ENCODE results near the gene ST3GAL5.

ST3GAL5 gene

GRCh38 chr2:85802354-85803103 is 86.3 kb downstream of the ST3GAL5 start:
- DNase-seq = no peak

DNA sequence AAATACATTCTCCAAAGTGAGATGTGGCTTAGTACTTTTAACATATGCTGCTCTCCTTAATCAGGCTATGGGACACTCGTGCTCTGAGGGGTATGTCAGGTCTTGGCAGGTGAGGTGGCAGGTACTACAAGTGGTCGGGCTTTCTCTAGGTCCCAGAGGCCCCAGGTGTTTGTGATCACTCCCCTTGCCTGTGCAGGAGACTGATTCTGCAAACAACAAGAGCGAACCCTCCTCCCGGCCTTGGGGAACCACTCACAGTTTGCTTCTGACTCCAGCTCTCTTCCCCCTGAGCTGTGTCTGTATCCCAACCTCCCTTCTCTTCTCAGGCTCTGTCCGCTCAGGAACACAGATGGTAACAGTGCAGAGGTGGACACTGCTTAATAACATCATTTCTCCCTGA is 86.9 kb downstream of the ST3GAL5 start:
- DNase-seq = no peak

- no peak for DNase-seq
Observed at GRCh38 chr2:85800586-85800985, 88.2 kb downstream of the ST3GAL5 start.

- no peak for DNase-seq
Observed at GRCh38 chr2:85799215-85799956, 89.4 kb downstream of the ST3GAL5 start.

- DNase-seq = no peak
Observed at GRCh38 chr2:85797921-85798320, 90.9 kb downstream of the ST3GAL5 start.

- no peak for DNase-seq
Observed at GRCh38 chr2:85797263-85797660, 91.5 kb downstream of the ST3GAL5 start.

- DNase-seq = peak; percentile 46
Observed at GRCh38 chr2:85796341-85797262, 92.2 kb downstream of the ST3GAL5 start.

DNA sequence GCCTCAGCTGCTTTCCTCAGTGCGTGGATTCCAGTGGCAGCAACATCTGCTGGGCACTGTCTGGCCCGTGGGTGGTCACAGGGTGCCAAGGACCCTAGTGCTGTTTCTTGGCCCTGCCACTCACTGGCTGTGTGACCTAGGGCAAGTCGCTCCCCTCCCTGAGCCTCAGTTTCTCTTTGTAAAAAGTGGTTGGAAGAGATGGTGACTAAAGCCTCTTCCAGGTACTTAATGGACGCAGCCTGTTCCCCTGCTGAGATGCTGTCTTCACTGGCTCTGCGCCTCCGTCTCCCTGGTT is 92.8 kb downstream of the ST3GAL5 start:
- no peak for DNase-seq

- no peak for DNase-seq
Observed at GRCh38 chr2:85795331-85796045, 93.3 kb downstream of the ST3GAL5 start.

DNA sequence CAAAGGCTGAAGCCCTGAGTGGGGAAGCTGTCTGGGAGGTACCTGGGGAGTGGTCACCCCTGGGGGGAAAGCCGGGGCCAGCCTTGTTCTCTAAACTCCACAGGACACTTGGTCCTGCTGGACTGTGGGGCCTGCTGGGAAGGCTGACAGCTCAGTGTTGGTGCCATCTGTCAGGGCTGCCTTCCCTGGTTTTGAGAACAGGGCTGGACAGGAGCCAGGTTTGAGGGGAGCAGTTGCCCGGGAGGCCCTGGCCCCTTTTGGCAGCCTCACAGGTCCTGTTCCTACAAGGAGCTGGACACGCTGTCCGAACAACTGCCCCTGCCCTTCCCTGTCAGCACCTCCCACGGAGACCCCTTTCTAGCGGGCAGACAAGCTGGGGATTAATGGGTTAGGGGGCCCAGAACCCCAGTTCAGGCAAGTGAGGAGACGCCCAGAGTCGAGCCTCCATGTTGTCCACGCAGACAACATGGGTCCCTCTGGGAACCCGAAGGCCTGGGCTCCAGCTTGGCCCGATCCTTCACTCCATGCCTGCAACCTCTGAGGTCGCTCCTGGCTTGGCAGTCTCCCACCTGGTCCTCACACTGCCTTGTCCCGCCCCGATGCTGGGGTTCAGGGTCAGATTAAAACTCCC is 94.2 kb downstream of the ST3GAL5 start:
- DNase-seq = no peak

DNA sequence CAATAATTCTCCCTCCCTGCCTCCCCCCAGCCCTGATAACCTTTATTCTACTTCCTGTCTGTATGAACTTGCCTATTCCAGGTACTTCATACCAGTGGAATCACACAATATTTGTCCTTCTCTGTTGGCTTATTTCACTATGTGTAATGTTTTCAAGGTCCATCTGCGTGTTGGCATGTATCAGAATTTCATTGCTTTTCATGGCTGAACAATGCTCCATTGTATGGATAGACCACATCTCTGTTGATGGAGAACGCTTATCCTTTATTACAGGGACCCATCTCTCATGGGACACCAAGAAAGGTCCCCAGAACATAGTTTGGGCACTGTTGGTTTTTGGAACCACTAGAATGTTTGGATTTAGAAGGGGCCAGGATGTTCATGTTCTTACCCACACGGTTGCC is 94.8 kb downstream of the ST3GAL5 start:
- DNase-seq = no peak

GRCh38 chr2:85793584-85793983 is 95.2 kb downstream of the ST3GAL5 start:
- no peak for DNase-seq

GRCh38 chr2:85792783-85793441 is 95.9 kb downstream of the ST3GAL5 start:
- no peak for DNase-seq

GRCh38 chr2:85791704-85792565 is 96.9 kb downstream of the ST3GAL5 start:
- no peak for DNase-seq

DNA sequence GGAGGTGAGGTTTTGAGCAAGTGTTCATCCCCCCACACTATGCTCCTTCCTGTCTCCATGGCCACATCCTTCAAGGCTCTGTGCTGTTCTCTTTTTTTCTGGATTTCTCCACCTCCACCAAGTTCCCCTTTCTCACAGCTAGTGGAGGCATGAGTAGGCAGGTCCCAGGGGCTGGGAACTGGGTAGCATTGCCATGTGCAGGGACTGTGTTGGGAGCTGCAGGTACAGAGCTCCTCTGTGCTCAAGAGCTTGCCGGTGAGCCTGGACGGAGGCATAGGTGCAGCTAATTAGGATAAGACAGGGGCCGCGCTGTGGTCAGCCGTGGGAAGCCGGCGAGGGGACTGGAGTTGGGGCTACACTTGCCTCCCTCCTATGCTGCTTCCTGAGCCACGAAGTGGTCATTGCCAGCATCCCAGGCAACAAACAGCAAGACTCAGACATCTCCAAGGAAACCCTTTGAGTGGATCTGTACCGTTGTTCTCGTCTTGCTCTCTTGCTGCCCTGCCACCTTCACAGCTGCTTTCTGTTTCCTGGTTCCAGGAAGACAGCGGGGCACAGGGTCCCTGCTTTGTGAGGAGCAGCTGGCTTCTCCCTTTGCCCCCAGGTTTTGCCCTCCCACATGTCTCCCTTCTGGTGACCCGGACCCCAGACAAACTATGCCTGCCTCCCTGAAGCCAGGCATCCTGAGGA is 98.1 kb downstream of the ST3GAL5 start:
- DNase-seq = no peak

GRCh38 chr2:85790032-85790431 is 98.8 kb downstream of the ST3GAL5 start:
- no peak for DNase-seq

- no peak for DNase-seq
Observed at GRCh38 chr2:85789271-85789670, 99.5 kb downstream of the ST3GAL5 start.

DNA sequence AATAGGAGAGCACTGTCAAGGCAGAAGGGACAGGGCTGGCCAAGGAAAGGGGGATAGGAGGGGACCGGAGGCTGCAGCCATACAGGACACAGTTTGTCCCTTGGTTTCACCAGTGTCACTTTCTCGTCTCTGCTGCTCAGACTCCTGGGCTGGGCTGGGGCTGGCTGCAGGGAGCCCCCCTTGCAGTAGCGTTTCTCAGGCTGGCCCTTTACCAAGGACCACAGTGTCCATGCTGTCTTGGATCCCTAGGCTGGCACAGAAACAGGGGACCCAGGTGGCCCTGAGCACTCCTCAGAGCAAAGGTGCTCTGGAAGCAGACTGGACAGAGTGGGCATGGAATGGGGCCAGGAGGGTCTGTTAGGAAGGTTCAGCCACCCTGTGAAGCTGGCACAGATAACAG is 100.2 kb downstream of the ST3GAL5 start:
- no peak for DNase-seq

GRCh38 chr2:85787981-85788340 is 100.8 kb downstream of the ST3GAL5 start:
- no peak for DNase-seq

- no peak for DNase-seq
Observed at GRCh38 chr2:85787282-85787980, 101.4 kb downstream of the ST3GAL5 start.

Measured in NCI-H1105 (cell line).